HepG2 (cell line): ENCODE results near the gene HSDL2. TPM values are rescaled to one million over a fixed set of nuclear protein-coding genes. Genes with fewer than 3 reads are reported as not detected.

ENCODE experiments used
- ARHGAP35 ChIP-seq: sonication (generic); formaldehyde crosslinking; IDR thresholded peaks from 2 replicates; pipeline ENCODE4 v1.9.0; 2022; ENCODE audit warnings: mild to moderate bottlenecking, inconsistent platforms, moderate library complexity, missing genetic modification reagents, borderline replicate concordance
- IRF2 ChIP-seq: IDR thresholded peaks from 2 replicates; pipeline ENCODE4 v1.6.1; 2018; ENCODE audit warnings: missing genetic modification reagents, missing compliant biosample characterization
- ISL2 ChIP-seq: sonication (generic); formaldehyde crosslinking; IDR thresholded peaks from 2 replicates; pipeline ENCODE4 v1.5.0; 2020; ENCODE audit warnings: missing genetic modification reagents
- PAXIP1 ChIP-seq: sonication (generic); formaldehyde crosslinking; conservative IDR thresholded peaks from 2 replicates; pipeline ENCODE4 v1.4.0; 2020; ENCODE audit warnings: mild to moderate bottlenecking, missing genetic modification reagents, moderate library complexity
- RERE ChIP-seq: IDR thresholded peaks from 2 replicates; pipeline ENCODE4 v1.6.1; 2016; ENCODE audit warnings: low read depth, missing genetic modification reagents, missing compliant biosample characterization
- SIN3A ChIP-seq: IDR thresholded peaks from 2 replicates; pipeline ENCODE4 v1.6.1; 2011; ENCODE audit warnings: low read depth, mild to moderate bottlenecking, control low read depth, low read length, borderline replicate concordance
- SPEN ChIP-seq: sonication (generic); formaldehyde crosslinking; IDR thresholded peaks from 2 replicates; pipeline ENCODE4 v1.5.1; 2020; ENCODE audit warnings: low read depth, mild to moderate bottlenecking, missing genetic modification reagents
- YEATS4 ChIP-seq: sonication (generic); formaldehyde crosslinking; IDR thresholded peaks from 2 replicates; pipeline ENCODE4 v1.4.0; 2020; ENCODE audit warnings: missing genetic modification reagents, borderline replicate concordance
- ZNF232 ChIP-seq: sonication (generic); formaldehyde crosslinking; IDR thresholded peaks from 2 replicates; pipeline ENCODE4 v1.4.0; 2020; ENCODE audit warnings: missing genetic modification reagents, borderline replicate concordance
- ZNF430 ChIP-seq: sonication (generic); formaldehyde crosslinking; IDR thresholded peaks from 2 replicates; pipeline ENCODE4 v1.9.0; 2021; ENCODE audit warnings: mild to moderate bottlenecking, missing genetic modification reagents
- polyA plus RNA-seq, 8 experiments: library from polyadenylated mRNA; depleted of rRNA in 3 of 8; stranded (reverse) in 7 of 8; unstranded in 1 of 8; fragments of >200 nt; fragmentation: Illumina TruSeq in 4 of 8; extraction: Trizol in 4 of 8; gene quantifications; 2 replicates each; pipeline versions ENCODE4 v1.2.1 to v1.2.3, GENCODE V29; 2011 to 2016; ENCODE audit warnings: low read depth in 4 of 8, missing spikeins in 1 of 8, mixed read lengths in 1 of 8; ENCODE audit not compliant: insufficient read depth in 1 of 8
- total RNA-seq, 5 experiments: library from RNA; depleted of rRNA; stranded (reverse); fragments of >200 nt; fragmentation: Illumina TruSeq; extraction: Trizol; gene quantifications; 2 replicates each; pipeline ENCODE4 v1.2.3, GENCODE V29; 2016; ENCODE audit warnings: low read depth in 1 of 5
- TF ChIP-seq, protein P1 (sequence below): IDR thresholded peaks from 2 replicates; pipeline ENCODE4 v1.6.1; 2016; ENCODE audit warnings: low read depth, borderline replicate concordance
- TF ChIP-seq, protein P2 (sequence below): sonication (generic); formaldehyde crosslinking; IDR thresholded peaks from 2 replicates; pipeline ENCODE4 v1.4.0; 2020; ENCODE audit warnings: mild to moderate bottlenecking, low read depth, missing genetic modification reagents
- TF ChIP-seq, protein P3 (sequence below): sonication (generic); formaldehyde crosslinking; IDR thresholded peaks from 2 replicates; pipeline ENCODE4 v1.4.0; 2020; ENCODE audit warnings: missing genetic modification reagents

HSDL2 gene
- total and polyA plus RNA-seq, 2 of the 13 experiments (the other 11 are each of a cell fraction or from before 2014, with no cell fraction given) = 55.3 to 80.2 TPM

- peak; percentile 83; the same call in 1 of the 2 replicates for TF ChIP-seq ZNF232 (CRISPR knock-in tag)
- peak; percentile 81 for TF ChIP-seq IRF2 (CRISPR knock-in tag)
- TF ChIP-seq RERE (CRISPR knock-in tag) = 0 out of 2 replicates have a peak, but pooled peaks have one; percentile 13
- no peak for TF ChIP-seq ARHGAP35
- TF ChIP-seq SIN3A = peak; percentile 84; the same call in 1 of the 2 replicates
- peak; percentile 81 for TF ChIP-seq ZNF430
- TF ChIP-seq, protein P1, sequence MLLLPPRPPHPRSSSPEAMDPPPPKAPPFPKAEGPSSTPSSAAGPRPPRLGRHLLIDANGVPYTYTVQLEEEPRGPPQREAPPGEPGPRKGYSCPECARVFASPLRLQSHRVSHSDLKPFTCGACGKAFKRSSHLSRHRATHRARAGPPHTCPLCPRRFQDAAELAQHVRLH (CRISPR knock-in tag) = no peak
- TF ChIP-seq, protein P2, sequence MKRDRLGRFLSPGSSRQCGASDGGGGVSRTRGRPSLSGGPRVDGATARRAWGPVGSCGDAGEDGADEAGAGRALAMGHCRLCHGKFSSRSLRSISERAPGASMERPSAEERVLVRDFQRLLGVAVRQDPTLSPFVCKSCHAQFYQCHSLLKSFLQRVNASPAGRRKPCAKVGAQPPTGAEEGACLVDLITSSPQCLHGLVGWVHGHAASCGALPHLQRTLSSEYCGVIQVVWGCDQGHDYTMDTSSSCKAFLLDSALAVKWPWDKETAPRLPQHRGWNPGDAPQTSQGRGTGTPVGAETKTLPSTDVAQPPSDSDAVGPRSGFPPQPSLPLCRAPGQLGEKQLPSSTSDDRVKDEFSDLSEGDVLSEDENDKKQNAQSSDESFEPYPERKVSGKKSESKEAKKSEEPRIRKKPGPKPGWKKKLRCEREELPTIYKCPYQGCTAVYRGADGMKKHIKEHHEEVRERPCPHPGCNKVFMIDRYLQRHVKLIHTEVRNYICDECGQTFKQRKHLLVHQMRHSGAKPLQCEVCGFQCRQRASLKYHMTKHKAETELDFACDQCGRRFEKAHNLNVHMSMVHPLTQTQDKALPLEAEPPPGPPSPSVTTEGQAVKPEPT (CRISPR knock-in tag) = peak; percentile 79; the same call in 1 of the 2 replicates
- TF ChIP-seq YEATS4 (CRISPR knock-in tag) = 0 out of 2 replicates have a peak, but pooled peaks have one; percentile 57
- peak; percentile 35; the same call in 1 of the 2 replicates for TF ChIP-seq ISL2 (CRISPR knock-in tag)
- peak; percentile 18; the same call in 1 of the 2 replicates for TF ChIP-seq PAXIP1
- TF ChIP-seq SPEN = peak; percentile 43; the same call in 1 of the 2 replicates
- TF ChIP-seq, protein P3, sequence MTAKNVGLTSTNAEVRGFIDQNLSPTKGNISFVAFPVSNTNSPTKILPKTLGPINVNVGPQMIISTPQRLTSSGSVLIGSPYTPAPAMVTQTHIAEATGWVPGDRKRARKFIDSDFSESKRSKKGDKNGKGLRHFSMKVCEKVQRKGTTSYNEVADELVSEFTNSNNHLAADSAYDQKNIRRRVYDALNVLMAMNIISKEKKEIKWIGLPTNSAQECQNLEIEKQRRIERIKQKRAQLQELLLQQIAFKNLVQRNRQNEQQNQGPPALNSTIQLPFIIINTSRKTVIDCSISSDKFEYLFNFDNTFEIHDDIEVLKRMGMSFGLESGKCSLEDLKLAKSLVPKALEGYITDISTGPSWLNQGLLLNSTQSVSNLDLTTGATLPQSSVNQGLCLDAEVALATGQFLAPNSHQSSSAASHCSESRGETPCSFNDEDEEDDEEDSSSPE (CRISPR knock-in tag) = peak; percentile 49; the same call in 1 of the 2 replicates
Measured at GRCh38 chr9:112379177-112380101, 469 bp upstream of the HSDL2 start (continued).
